ENCODE results near the gene SPATS2L.

SPATS2L gene

GRCh38 chr2:200418399-200418798 lies 111.9 kb downstream of the SPATS2L start:
- no peak for DNase-seq

- no peak for DNase-seq
Measured at GRCh38 chr2:200419325-200419724, 112.8 kb downstream of the SPATS2L start.

- DNase-seq = no peak
Measured at GRCh38 chr2:200421270-200421669, 114.8 kb downstream of the SPATS2L start.

GRCh38 chr2:200422071-200422470 lies 115.6 kb downstream of the SPATS2L start:
- DNase-seq = no peak

- DNase-seq = no peak
Measured at GRCh38 chr2:200422532-200423261, 116.2 kb downstream of the SPATS2L start.

GRCh38 chr2:200423541-200423940 lies 117.0 kb downstream of the SPATS2L start:
- no peak for DNase-seq

- no peak for DNase-seq
Measured at GRCh38 chr2:200425026-200425821, 118.7 kb downstream of the SPATS2L start.

- no peak for DNase-seq
Measured at GRCh38 chr2:200426754-200427153, 120.3 kb downstream of the SPATS2L start.

- no peak for DNase-seq
Measured at GRCh38 chr2:200428961-200429665, 122.6 kb downstream of the SPATS2L start.

GRCh38 chr2:200430017-200430416 lies 123.5 kb downstream of the SPATS2L start:
- DNase-seq = no peak

- no peak for DNase-seq
Measured at GRCh38 chr2:200431996-200432705, 125.7 kb downstream of the SPATS2L start.

- DNase-seq = no peak
Measured at GRCh38 chr2:200435379-200435778, 128.9 kb downstream of the SPATS2L start.

GRCh38 chr2:200438251-200438650 lies 131.8 kb downstream of the SPATS2L start:
- DNase-seq = no peak

- DNase-seq = no peak
Measured at GRCh38 chr2:200438846-200439245, 132.4 kb downstream of the SPATS2L start.

- no peak for DNase-seq
Measured at GRCh38 chr2:200439981-200440380, 133.5 kb downstream of the SPATS2L start.

- no peak for DNase-seq
Measured at GRCh38 chr2:200442471-200442870, 136.0 kb downstream of the SPATS2L start.

- no peak for DNase-seq
Measured at GRCh38 chr2:200443376-200443775, 136.9 kb downstream of the SPATS2L start.

- DNase-seq = no peak
Measured at GRCh38 chr2:200443916-200444315, 137.4 kb downstream of the SPATS2L start.

GRCh38 chr2:200444530-200444929 lies 138.0 kb downstream of the SPATS2L start:
- DNase-seq = no peak

GRCh38 chr2:200445284-200445683 lies 138.8 kb downstream of the SPATS2L start:
- DNase-seq = no peak

GRCh38 chr2:200446612-200447011 lies 140.1 kb downstream of the SPATS2L start:
- DNase-seq = no peak

GRCh38 chr2:200447139-200447855 lies 140.8 kb downstream of the SPATS2L start:
- no peak for DNase-seq
